Spleen (tissue), 7 donors: ENCODE data around the gene ATP1A3.

Experiments
- POLR2A ChIP-seq, 3 donors: fragments of 450-650 bp; IDR thresholded peaks; one replicate each; pipeline ENCODE4 v1.5.1; 2017; ENCODE audit warnings: antibody characterized with exemption in 3 of 3, mild to moderate bottlenecking in 1 of 3
- POLR2AphosphoS5 ChIP-seq, 3 donors: sonication (generic); formaldehyde crosslinking; IDR thresholded peaks; one replicate each; pipeline ENCODE4 v1.5.1; 2017; ENCODE audit warnings: antibody characterized with exemption in 3 of 3
- TF ChIP-seq, protein P1 (sequence below), 11 experiments: fragments of 200-600 bp in 7 of 11; fragments of 450-650 bp in 4 of 11; sonication (generic) in 4 of 11; IDR thresholded peaks in 8 of 11; conservative IDR thresholded peaks in 3 of 11; 1 replicate in 7 of 11; 2 replicates in 4 of 11; pipeline versions ENCODE4 v1.4.0 to v1.8.0; 2016 to 2021; ENCODE audit warnings: antibody characterized with exemption in 11 of 11, inconsistent platforms in 4 of 11, mild to moderate bottlenecking in 1 of 11
- donor health status: DM: no; HTN: no; CAD: no; lungs with moderate emphysema.
- donor health status: DM: no; HTN: no; CAD: no.
- donor health status: DM: no; HTN: no; CAD: no.

DNA sequence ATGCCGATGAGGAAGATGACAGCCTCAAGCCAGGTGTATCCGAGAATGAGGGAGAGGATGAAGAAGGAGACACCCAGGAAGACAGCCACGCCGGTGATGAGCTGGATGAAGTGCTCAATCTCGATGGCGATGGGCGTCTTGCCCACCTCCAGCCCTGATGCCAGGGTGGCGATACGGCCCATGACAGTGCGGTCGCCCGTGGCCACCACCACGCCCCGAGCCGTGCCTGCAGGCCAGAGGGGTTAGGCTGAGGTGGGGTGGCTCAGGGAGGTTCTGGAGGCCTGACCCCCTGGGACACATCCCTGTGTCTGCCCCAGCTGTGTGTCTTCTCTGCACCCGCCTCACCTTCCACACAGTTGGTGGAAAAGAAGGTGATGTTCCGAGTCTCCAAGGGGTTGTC lies 9.1 kb downstream of the ATP1A3 start:
- TF ChIP-seq, protein P1, sequence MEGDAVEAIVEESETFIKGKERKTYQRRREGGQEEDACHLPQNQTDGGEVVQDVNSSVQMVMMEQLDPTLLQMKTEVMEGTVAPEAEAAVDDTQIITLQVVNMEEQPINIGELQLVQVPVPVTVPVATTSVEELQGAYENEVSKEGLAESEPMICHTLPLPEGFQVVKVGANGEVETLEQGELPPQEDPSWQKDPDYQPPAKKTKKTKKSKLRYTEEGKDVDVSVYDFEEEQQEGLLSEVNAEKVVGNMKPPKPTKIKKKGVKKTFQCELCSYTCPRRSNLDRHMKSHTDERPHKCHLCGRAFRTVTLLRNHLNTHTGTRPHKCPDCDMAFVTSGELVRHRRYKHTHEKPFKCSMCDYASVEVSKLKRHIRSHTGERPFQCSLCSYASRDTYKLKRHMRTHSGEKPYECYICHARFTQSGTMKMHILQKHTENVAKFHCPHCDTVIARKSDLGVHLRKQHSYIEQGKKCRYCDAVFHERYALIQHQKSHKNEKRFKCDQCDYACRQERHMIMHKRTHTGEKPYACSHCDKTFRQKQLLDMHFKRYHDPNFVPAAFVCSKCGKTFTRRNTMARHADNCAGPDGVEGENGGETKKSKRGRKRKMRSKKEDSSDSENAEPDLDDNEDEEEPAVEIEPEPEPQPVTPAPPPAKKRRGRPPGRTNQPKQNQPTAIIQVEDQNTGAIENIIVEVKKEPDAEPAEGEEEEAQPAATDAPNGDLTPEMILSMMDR (IDR thresholded peaks at IDR 0.05 in 8 of 11, conservative IDR thresholded peaks at IDR 0.05 in 3 of 11), result no peak
- TF ChIP-seq POLR2A (IDR thresholded peaks at IDR 0.05) (no peak), POLR2AphosphoS5 (IDR thresholded peaks at IDR 0.05) (no peak)
